ENCODE measurements around the gene COLEC11. TPM values are rescaled to one million over a fixed set of nuclear protein-coding genes. Genes with fewer than 3 reads are reported as not detected.

Gene COLEC11
- total RNA-seq, 4 donors from 2014 or later: 2.1 to 19.1 (median 6.6) TPM

- Histone ChIP-seq H3K4me3 (no peak overlapping the region), H3K27me3 (no peaks in the 10 kb centered on the region), H3K36me3 (peaks cover 34 to 72% (median 69%) of the 10 kb centered on the region in 4 donors), H3K9me3 (no peaks in the 10 kb centered on the region), H3K27ac (replicated peaks in 1 of 4) (peak overlapping the region in 1 of 4 donors; percentile 11), H3K4me1 (peaks cover 28 to 55% (median 53%) of the 10 kb centered on the region in 4 donors)
- TF ChIP-seq POLR2A (IDR thresholded peaks at IDR 0.05; ENCODE audit: low read depth): no peak
- TF ChIP-seq, protein P1, sequence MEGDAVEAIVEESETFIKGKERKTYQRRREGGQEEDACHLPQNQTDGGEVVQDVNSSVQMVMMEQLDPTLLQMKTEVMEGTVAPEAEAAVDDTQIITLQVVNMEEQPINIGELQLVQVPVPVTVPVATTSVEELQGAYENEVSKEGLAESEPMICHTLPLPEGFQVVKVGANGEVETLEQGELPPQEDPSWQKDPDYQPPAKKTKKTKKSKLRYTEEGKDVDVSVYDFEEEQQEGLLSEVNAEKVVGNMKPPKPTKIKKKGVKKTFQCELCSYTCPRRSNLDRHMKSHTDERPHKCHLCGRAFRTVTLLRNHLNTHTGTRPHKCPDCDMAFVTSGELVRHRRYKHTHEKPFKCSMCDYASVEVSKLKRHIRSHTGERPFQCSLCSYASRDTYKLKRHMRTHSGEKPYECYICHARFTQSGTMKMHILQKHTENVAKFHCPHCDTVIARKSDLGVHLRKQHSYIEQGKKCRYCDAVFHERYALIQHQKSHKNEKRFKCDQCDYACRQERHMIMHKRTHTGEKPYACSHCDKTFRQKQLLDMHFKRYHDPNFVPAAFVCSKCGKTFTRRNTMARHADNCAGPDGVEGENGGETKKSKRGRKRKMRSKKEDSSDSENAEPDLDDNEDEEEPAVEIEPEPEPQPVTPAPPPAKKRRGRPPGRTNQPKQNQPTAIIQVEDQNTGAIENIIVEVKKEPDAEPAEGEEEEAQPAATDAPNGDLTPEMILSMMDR (IDR thresholded peaks at IDR 0.05): no peak
- no peak for TF ChIP-seq EP300 (IDR thresholded peaks at IDR 0.05)
- no peak for TF ChIP-seq POLR2AphosphoS5 (IDR thresholded peaks at IDR 0.05)
- no peak for DNase-seq (ENCODE audit: extremely low spot score)
- intact Hi-C loops (cut with DNase I): no loop called here
- WGBS: 84% methylated on average over 13 of the region's 13 CpGs
Observed at GRCh38 chr2:3581367-3582262, 13.3 kb upstream of the COLEC11 start.

DNA sequence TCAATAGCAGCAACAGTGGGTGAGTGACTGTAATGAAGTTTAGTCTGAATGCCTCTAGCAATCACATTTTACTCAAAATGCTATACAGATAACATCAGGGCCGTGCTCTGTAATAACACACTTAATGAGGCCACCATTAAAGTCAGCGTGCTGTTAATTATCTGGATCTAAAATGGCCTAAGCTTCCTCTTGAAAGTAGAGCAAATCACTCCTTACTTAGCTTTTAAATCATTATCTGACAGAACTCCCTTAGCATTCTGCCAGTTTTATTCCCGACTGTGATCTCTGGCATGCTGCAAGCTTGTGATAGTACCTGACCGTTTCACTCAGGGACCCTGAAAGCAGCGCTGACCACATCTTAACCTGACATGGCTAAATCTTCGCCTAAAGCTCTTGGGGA, 10.8 kb upstream of the COLEC11 start:
- H3K4me3 ChIP-seq: no peak overlapping the region
- whole genome bisulfite sequencing: 85% methylated on average over 6 of the region's 6 CpGs
- peaks cover 6 to 30% (median 28%) of the 10 kb centered on the region in 4 donors for H3K4me1 ChIP-seq
- TF ChIP-seq, protein P1 (IDR thresholded peaks at IDR 0.05): no peak
- no peak for TF ChIP-seq POLR2A (IDR thresholded peaks at IDR 0.05; ENCODE audit: low read depth)
- no peak for TF ChIP-seq POLR2AphosphoS5 (IDR thresholded peaks at IDR 0.05)
- TF ChIP-seq EP300 (IDR thresholded peaks at IDR 0.05): no peak
- peaks cover 24 to 49% (median 45%) of the 10 kb centered on the region in 4 donors for H3K36me3 ChIP-seq
- DNase-seq (ENCODE audit: extremely low spot score): no peak
- H3K9me3 ChIP-seq: no peaks in the 10 kb centered on the region
- peak overlapping the region in 3 of 4 donors; percentile 71 to 81 (median 73) for H3K27ac ChIP-seq (replicated peaks in 1 of 4)
- no peaks in the 10 kb centered on the region for H3K27me3 ChIP-seq
- intact Hi-C loops (cut with DNase I): no loop called here

GRCh38 chr2:3584608-3585260, 10.2 kb upstream of the COLEC11 start:
- H3K27me3 ChIP-seq: no peaks in the 10 kb centered on the region
- 74% methylated on average over 4 of the region's 4 CpGs for WGBS
- intact Hi-C loops (cut with DNase I): loop anchor here (5.0 kb wide), 1 partner anchor 68 kb away; no protein-coding TSS in a partner anchor
- peaks cover 23 to 42% (median 39%) of the 10 kb centered on the region in 4 donors for H3K36me3 ChIP-seq
- peaks cover 6 to 24% (median 23%) of the 10 kb centered on the region in 4 donors for H3K4me1 ChIP-seq
- H3K4me3 ChIP-seq: peak overlapping the region in 3 of 4 donors; percentile 33 to 43 (median 35)
- H3K27ac ChIP-seq (replicated peaks in 1 of 4): peak overlapping the region; percentile 71 to 81 (median 74)
- H3K9me3 ChIP-seq: no peaks in the 10 kb centered on the region
- no peak for DNase-seq (ENCODE audit: extremely low spot score)
- TF ChIP-seq, protein P1 (IDR thresholded peaks at IDR 0.05): no peak
- no peak for TF ChIP-seq POLR2A (IDR thresholded peaks at IDR 0.05; ENCODE audit: low read depth)
- no peak for TF ChIP-seq EP300 (IDR thresholded peaks at IDR 0.05)
- TF ChIP-seq POLR2AphosphoS5 (IDR thresholded peaks at IDR 0.05): no peak

DNA sequence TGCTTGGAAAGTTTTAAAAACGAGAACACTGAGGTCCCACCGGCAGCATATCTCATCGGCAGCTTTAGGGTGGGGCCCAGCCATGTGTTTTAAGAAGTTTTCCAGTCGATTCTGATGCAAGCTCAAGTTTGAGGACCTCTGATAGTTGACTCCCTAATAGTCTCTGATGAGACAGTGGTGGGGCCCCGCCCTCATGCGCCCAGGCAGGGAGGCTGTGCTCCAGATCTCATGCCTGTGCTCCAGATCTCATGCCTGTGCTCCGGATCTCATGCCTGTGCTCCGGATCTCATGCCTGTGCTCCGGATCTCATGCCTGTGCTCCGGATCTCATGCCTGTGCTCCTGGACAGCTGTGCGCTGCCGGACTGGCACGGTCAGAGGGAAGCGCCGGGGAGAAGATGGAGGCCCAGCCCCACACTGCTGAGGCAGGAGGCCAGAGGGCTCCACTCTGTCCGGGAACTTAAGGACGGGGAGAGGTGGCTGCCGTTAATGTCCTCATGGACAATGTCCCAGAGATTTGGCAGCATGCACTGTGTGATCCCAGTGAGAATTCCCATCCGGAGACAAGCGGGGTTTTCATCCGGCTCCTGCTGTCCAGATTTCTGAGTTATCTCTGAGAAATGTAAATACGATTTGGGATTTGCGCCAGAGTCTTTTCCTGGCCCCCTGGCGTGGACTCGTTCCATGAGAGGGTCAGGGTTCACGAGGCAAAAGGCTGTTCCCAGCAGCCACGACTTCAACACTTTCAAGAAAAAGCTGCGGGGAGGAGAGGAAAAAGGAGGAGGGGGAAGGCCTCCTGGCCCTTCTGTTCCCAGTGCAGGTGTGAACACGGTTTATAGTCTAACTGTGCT, 9.4 kb upstream of the COLEC11 start:
- intact Hi-C loops (cut with DNase I): loop anchor here (5.0 kb wide), 1 partner anchor 67 kb away; no protein-coding TSS in a partner anchor
- peak overlapping the region; percentile 26 to 43 (median 34) for H3K4me3 ChIP-seq
- H3K27me3 ChIP-seq: no peaks in the 10 kb centered on the region
- H3K27ac ChIP-seq (replicated peaks in 1 of 4): peak overlapping the region; percentile 71 to 81 (median 74)
- DNase-seq (ENCODE audit: extremely low spot score): no peak
- H3K9me3 ChIP-seq: no peaks in the 10 kb centered on the region
- peaks cover 6 to 23% (median 21%) of the 10 kb centered on the region in 4 donors for H3K4me1 ChIP-seq
- TF ChIP-seq POLR2AphosphoS5 (IDR thresholded peaks at IDR 0.05): peak; percentile 54 to 62
- TF ChIP-seq EP300 (IDR thresholded peaks at IDR 0.05): no peak
- WGBS: 49% methylated on average over 20 of the region's 29 CpGs
- peaks cover 15 to 35% (median 31%) of the 10 kb centered on the region in 4 donors for H3K36me3 ChIP-seq

Data from esophagus muscularis mucosa (tissue), 4 donors.